OCI-LY7 (cell line): ENCODE results near the gene ZDHHC8.

Experiments
- EZH2phosphoT487 ChIP-seq: fragments of 200-600 bp; sonication (generic); IDR thresholded peaks from 2 replicates; pipeline ENCODE4 v1.6.1; 2018; ENCODE audit warnings: low read depth, borderline replicate concordance, mild to moderate bottlenecking, mixed run types, antibody characterized with exemption, low read length, moderate library complexity, mixed read lengths
- TF ChIP-seq, protein P1 (sequence below): fragments of 200-600 bp; sonication (generic); conservative IDR thresholded peaks from 2 replicates; pipeline ENCODE4 v1.5.1; 2014; ENCODE audit warnings: mild to moderate bottlenecking, antibody characterized with exemption, low read length, moderate library complexity, mixed read lengths

DNA sequence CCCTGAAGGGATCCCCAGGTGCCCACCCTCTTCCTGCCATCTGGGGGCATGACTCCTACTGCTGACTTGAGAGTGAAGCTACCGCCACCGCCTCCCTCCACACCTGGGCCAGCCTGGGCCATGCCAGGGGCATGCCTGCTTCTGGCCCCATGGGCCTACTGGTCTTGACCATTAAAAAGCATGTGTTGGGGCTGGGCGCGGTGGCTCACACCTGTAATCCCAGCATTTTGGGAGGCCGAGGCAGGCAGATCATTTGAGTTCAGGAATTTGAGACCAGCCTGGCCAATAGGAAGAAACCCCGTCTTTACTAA lies 56.9 kb downstream of the ZDHHC8 start:
- TF ChIP-seq, protein P1, sequence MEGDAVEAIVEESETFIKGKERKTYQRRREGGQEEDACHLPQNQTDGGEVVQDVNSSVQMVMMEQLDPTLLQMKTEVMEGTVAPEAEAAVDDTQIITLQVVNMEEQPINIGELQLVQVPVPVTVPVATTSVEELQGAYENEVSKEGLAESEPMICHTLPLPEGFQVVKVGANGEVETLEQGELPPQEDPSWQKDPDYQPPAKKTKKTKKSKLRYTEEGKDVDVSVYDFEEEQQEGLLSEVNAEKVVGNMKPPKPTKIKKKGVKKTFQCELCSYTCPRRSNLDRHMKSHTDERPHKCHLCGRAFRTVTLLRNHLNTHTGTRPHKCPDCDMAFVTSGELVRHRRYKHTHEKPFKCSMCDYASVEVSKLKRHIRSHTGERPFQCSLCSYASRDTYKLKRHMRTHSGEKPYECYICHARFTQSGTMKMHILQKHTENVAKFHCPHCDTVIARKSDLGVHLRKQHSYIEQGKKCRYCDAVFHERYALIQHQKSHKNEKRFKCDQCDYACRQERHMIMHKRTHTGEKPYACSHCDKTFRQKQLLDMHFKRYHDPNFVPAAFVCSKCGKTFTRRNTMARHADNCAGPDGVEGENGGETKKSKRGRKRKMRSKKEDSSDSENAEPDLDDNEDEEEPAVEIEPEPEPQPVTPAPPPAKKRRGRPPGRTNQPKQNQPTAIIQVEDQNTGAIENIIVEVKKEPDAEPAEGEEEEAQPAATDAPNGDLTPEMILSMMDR, result no peak
- no peak for TF ChIP-seq EZH2phosphoT487
